NCI-H146 treated with DMSO at 0.1 percent for 48 hours (cell line): ENCODE measurements around the gene CPLX1.

Experiments
- DNase-seq: peaks from one replicate; lab custom pipeline; 2025; ENCODE audit not compliant: unreplicated experiment; lab: John Stamatoyannopoulos, UW

CPLX1 gene

DNA sequence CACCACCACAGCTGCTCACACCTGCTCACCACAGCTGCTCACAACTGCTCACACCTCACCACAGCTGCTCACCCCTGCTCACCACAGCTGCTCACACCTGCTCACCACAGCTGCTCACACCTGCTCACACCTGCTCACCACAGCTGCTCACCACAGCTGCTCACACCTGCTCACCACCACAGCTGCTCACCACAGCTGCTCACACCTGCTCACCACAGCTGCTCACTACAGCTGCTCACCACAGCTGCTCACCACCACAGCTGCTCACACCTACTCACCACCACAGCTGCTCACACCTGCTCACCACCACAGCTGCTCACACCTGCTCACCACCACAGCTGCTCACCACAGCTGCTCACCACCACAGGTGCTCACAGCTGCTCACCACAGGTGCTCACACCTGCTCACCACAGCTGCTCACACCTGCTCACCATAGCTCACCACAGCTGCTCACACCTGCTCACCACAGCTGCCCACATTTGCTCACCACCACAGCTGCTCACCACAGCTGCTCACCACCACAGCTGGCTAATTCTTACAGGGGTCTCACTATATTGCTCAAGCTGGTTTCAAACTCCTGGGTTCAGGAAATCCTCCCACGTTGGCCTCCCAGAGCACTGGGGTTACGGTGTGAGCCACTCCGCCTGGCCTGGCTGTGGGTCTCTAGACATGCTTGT, 30.4 kb upstream of the CPLX1 start:
- DNase-seq: no peak

DNA sequence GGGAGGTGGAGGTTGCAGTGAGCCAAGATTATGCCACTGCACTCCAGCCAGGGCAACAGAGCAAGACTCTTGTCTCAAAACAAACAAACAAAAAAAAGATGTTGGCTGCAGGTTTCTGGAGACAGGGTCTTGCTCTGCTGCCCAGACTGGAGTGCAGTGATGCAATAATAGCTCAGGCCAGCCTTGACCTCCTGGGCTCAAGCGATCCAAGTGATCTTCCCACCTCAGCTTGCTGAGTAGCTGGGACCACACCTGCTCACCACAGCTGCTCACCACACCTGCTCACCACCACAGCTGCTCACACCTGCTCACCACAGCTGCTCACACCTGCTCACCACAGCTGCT, 29.9 kb upstream of the CPLX1 start:
- DNase-seq: no peak

DNA sequence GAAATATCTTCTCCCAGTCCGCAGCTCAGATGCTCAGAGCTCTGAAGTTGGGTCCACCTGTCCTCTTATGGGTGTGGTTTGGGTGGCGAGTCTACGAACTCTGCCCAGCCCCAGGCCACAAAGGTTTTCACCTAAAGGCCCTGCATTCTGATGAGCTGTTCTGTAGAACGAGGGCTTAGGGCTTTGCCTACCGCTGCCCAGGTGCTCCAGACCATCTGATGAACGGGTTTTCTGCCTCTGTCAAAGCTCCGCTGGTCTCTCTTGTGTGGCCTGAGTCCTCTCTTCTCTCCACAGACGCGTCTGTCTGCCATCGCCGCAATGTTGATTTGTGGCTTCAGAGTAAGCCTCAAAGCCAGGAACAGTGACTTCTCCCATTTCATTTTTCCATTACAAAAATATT, 28.4 kb upstream of the CPLX1 start:
- DNase-seq: no peak

DNA sequence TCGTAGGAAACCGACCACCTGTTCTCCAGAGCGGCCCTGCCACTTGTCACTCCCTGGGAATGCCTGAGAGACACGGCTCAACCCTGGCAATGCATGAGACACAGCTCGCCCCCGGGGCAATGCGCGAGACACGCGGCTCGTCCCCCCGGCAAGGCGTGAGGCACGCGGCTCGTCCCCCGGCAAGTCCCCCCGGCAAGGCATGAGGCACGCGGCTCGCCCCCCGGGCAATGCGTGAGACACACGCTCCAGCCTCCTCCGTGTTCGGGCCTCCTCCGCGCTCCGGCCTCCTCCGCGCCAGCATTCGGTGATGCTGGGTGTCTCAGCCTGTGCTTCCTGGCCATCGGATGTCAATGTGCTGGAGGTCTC, 27.5 kb upstream of the CPLX1 start:
- DNase-seq: no peak

DNA sequence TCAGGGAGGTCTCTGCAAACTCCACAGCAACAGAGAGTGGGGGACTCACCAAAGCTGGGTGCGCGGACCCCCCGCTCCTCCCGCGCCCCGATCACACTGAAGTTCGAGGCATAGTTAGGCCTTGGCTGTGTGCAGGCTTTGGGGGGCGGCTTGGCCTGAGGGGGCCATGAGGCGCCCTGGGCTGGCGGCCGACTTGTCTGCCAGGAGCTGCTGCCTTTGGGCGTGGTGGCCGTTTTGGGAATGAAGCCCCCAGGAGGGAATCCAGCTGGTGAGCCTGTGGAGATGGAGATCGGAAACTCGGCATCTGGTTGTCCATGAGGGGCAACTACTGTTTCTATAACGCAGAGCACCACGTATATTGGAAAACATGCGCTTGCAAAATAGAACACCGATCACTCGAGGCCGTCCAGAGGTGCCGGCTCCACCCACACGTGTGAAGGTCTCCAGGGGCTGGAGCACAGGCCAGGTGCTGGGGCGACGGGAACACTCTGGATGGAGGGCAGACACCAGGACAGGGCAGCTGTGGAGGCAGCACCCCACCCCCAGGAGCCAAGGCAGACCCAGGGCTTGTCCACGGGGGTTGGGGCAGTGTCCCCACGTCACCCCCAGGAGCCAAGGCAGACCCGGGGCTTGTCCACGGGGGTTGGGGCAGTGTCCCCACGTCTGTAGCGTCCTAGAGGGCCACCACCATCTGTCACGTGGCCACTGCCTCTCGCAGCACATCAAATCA, 25.9 kb upstream of the CPLX1 start:
- no peak for DNase-seq

DNA sequence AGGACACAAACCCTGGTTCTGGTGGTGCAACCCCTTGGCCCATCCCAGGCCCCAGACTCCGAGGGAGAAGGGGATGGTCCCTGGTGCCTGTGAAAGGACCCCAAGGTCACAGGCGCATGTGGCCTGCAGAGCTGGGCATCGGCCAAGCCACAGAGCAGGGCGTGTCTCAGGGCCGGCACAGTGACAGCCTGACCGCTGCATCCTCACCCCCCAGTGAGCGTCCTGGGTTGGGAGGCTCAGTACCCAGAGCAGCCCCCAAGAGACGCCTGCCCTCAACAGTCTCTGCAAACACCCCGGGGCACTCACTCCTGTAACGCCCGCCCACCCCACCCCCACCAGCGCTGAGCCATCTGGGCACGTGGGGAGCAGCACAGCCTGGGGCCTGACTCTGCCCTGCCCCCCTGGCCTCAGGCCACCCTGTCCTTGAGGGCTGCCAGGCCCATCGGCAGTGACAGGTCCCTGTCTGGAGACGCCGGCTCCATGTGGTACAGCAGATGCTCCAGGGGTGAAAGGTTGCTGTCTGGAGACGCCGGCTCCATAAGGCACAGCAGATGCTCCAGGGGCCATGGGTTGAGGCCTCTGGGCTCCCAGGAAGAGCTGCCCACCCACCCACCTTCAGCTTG, 24.5 kb upstream of the CPLX1 start:
- DNase-seq: no peak

DNA sequence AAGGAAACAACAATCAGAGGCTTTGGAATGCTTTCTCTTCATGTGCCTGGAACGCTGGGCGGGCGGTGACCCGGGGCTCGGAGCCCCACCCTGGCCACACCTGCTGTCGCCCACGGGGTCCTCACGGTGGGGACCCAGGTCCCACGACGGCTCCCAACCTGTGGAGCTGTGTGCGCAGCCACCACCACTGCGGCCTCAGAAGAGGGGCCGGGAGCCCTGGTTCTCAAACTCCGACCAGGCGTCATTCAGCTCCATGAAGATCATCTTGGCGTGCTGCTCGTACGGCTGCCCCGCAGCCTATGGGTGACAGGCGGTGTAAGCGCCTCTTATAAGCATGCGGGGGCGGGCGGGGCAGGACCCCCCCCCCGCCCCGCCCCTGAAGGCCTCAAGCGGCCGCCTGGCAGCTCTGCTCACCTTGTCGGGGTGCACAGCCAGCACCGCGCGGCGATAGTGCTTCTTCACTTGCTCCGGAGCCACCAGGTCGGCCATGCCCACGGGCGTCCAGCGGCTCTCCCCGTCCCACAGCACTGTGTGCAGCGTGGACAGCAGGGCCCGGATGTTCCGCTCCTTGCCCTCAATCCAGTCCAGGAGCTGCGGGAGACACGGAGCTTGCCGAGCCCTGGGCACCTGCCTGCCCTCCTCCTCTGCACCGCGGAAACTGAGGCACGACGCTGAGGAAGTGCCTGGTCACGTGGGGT, 23.7 kb upstream of the CPLX1 start:
- no peak for DNase-seq

DNA sequence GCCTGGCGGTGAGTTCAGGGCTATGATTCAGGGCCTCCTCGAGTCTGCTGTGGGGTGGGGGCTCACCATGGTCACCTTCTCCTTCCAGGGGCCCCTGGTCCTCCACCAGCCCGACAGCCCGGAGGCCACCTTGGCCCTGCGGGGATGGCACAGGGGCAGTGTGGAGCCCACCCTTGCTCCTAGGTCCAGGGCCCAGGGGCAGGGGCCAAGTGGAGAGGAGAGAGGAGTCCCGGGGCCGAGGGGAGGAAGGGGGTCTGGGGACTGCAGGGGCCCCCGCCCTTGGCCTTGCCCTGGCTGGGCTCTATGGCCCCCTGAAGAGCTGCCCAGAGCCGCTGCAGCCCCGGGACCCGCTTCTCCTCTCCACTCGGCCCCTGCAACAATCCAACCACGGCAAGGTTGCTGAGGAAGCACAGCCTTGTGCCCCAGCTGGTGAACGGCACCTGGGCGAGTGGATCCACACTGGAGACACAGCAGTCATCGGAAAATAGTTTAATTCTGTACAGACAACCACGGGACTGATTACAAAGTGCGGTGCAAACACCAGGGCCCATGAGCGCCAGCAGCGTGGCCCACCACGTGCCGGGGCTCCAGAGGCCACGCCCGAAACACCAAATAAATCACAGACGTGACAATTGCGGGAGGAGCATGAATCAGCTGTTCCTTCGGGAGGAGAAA, 23.0 kb upstream of the CPLX1 start:
- no peak for DNase-seq

DNA sequence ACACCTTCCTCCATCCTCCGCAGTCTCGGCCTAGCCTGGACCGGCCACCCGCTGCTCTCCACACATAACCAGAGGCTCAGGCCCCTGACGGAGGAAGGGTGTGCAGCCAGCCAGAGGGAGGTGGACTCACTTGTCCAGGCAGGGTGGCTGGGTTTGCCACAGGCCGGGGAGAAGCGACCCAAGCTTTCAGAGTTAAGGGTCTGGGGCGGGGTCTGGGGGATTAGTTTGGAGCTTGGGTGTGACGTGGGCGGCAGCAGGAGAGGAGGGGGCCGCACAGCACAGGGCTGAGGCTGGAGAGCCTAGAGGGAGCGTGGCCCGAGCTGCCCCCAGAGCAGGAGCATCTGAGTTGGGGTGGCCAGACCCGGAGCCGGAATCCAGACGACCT, 22.4 kb upstream of the CPLX1 start:
- DNase-seq: no peak

DNA sequence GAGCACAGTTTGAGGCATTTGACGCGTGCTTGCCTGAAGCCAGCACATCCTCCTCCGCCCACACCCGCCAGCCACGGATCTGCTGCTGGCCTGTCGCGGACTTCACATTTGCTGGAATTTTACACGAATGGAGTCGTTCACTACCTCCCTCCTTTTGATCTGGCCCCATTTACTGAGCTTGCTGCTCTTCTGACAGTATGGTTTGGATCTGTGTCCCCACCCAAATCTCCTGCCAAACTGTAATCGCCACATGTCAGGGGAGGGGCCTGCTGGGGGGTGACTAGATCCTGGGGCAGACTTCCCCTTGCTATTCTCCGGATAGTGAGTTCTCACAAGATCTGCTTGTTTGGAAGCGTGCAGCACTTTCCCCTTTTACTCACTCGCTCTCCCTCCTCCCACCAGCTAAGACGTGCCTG, 19.9 kb upstream of the CPLX1 start:
- DNase-seq: no peak

DNA sequence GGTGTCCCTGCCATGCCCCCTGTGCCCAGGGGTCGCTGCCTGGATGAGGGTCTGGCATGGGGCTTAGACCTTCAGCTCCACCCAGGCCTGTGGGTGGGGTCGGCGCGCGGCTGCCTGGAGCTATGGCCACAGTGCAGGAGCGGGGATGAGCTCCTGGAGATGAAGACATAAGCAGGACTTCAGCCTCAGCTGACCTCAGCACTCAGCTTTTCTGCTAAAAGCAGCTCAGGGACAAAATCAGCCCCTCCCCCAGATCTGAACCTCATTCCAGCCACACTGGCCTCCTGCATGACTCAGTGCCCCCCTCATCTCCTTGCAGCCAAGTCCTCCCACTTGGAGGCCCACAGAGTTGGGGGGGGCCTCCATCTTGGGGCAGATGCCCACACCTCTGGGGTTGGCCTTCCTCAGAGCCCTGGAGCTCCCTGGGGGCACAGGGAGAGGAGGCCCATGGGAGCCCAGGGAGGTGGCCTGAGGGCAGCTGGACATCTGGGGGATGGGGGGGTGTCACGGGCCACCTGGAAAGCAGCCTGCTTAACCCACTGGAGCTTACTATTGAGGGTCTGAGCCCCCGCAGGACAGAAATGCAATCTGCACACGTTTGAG, 19.4 kb upstream of the CPLX1 start:
- DNase-seq: no peak

DNA sequence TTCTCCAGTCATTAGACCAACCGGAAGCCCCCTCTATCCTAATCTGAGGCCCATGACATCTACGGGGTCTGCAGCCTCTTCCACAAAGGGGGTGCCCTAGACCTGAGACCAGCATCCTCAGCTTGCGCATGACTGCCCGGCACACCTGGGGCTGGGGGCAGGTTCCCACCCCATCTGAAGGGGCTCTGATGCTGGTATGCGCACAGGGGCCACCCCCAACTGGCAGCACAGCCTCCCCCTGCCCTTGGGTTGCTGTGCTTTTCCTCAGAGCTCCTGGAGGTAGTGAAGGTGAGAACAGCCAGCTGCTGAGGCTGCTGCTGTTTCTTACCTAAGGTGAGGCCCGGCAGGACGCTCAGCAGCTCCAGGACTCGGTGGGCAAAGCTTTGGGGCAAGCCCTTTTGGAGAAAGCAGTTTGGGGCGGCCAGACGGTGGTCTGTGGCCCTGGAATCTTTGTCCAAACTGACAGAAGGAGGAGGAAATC, 18.9 kb upstream of the CPLX1 start:
- DNase-seq: no peak

DNA sequence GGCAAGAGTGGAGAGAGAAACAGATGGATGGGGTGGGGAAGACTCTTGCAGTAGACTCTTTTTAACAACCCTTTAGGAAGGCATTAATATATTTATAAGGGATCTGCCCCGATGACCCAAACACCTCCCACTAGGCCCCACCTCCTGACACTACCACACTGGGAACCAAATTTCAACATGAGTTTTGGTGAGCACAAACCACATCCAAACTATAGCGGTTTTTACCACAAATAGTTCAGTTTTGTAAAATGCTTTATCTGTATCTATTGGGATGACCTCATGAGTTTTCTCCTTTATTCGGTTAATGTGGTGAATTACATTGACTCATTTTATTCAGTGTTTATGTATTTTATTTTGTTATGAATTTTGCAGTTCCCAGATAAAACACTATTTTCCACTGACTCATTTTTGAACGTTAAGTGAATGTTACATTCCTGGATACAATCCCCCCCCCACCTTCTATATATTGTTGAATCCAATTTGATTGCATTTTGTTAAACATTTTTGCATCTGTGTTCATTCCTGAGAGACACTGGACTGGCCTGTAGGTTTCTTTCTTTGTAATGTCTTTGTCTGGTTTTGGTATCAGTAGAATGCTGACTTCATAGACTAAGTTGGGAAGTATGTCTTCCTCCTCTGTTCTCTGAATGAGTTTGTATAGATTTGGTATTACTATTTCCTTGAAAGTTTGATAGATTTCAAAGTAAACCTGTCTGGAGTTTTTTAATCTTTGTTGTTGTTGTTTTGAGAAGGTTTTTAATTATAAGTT, 13.9 kb upstream of the CPLX1 start:
- DNase-seq: no peak

DNA sequence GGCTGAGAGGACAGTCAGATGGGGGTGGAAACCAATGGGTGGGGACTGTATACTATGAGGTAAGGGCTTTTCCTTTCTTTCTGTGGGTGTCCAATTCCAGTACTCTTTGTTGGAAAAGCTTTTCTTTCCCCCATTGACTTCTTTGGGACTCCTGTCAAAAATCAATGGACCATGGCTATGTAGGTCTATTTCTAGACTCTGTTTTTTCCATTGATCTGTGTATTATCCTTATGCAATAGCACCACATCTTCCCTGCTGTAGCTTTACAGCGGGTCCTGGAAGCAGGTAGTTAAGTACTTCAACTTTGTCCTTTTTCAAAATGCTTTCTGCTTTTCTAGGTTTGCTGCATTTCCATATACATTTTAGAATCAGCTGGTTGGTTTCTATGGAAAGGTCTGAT, 11.8 kb upstream of the CPLX1 start:
- DNase-seq: no peak

DNA sequence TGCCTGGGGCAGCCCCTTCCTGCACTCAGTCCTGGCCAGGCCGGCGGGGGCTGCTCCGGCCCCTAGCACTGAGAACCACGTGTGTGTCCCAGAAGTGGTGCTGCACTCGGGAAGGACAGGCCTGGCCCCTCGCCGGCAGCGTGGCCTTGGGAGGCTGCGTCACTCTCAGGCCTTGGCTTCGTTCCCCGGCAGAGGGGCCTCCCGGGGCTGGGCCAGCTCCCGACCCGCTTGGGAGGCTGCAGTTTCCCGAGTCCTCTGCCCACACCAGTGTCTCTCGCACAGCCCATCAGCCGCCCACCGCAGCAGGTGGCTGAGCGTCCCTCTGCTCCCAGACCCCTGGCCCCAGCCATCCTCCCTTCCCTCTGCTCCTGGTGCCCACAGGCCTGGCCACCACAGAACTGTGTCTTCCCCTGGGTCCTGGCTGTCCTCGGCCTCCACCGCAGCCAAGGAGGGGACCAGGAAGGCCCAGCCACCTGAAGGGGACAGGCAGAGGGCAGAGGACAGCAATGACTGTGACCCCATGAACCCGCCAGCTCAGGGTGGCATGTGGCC, 10.9 kb upstream of the CPLX1 start:
- no peak for DNase-seq

DNA sequence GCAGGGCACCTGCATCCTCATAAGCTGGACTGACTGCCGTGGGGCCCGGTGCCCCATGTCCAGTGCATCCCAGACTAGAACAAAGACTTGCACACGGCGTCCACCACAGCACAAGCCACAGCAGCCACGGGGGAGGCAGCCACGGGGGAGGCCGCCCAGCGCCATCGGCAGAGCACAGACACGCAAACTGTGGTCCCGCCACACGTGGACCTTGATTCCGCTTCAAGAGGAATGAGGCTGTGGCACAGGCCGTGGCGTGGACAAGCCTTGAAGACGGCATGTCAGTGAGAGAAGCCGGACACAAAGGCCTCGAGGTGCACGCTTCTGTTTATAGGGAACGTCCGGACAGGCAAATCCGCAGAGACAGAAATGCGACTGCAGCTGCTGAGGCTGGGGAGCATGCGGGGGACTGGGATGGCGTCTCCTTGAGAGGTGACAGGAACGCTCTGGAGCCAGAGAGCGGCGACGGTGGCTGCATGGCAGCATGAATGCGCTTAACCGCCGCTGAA, 10.1 kb upstream of the CPLX1 start:
- DNase-seq: no peak

DNA sequence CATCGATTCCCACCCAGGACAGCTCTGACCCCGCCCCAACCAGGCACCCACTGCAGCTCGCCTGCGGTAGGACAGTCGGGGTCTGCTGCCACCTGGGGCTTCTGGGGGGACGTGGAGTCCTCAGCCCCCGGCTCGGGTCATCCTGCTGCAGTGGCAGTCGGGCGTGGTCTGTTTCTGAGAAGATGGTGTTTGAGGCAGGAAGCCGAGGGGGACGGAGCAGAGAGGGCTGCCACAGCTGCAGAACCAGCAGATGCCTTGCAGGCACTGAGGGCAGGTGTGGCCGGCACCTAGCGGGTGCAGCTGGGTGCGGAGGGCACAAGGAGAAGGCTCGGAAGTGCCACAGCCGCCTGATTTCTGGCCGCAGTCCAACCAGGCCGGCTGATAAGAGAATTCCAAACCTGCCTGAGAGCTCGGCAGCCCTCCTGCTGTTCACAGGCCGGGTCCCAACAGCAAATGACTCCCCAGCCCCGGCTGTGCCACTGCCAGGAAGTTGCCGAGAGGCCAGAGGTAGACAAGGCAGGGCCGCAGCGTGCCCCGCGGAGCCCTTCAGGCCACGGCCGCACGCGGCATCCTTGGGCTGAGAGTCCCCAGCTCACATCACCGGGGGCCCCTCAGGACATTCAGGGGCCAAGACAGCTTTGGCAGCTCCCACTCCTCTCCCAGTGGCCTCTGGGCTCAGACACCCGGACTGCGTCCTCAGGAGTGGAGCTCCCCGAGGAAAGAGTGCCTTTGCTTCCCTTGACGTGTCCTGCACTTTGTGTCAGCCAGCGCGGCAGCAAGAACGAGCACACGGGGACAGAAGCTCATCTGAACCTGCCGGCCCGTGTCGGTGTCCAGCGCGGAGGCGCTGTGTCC, 9.4 kb upstream of the CPLX1 start:
- peak; percentile 65 for DNase-seq

DNA sequence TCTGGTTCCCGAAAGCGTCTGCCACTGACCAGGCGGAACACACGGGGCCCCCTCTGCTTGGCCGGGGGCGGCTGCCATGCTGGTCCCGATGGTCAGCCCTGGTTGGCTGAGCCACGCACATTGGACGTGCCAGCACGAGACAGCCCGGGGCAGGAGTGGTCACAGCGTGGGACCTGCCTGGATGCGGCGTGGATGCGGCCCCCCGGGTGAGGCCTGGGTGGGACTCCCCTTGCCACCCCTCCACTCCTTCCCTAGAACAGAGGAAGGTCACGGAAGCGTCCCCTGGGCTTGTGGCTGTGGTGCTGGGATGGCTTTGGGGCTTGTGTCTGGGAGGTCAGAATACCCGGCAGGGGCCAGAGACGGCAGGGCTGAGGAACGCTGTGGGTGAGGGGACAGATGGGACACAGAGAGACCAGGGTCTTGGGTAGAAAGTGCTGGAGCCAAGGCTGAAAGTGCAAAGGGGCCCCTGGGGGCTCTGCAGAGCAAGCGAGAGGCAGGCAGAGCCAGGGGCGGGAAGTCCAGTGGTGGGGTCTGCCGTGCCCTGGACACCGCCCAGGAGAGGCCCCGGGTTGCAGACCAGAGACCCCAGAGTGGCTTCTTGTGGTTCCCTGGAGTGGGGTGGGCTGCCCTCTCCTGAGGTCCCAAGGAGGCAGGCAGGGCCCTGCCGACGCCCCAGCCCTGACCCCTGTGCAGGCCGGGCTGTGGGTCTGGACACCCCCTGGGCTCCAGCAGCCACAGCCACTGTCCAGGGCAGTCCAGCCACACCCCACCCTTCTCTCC, 8.6 kb upstream of the CPLX1 start:
- no peak for DNase-seq
